Measurements from ENCODE around the gene CPNE7. TPM values are rescaled to one million over a fixed set of nuclear protein-coding genes. Genes with fewer than 3 reads are reported as not detected.

CPNE7 gene
- total and polyA plus RNA-seq, 2 of the 8 experiments (the other 6 are each of a cell fraction or from before 2014, with no cell fraction given): 10.0 to 23.7 TPM

DNA sequence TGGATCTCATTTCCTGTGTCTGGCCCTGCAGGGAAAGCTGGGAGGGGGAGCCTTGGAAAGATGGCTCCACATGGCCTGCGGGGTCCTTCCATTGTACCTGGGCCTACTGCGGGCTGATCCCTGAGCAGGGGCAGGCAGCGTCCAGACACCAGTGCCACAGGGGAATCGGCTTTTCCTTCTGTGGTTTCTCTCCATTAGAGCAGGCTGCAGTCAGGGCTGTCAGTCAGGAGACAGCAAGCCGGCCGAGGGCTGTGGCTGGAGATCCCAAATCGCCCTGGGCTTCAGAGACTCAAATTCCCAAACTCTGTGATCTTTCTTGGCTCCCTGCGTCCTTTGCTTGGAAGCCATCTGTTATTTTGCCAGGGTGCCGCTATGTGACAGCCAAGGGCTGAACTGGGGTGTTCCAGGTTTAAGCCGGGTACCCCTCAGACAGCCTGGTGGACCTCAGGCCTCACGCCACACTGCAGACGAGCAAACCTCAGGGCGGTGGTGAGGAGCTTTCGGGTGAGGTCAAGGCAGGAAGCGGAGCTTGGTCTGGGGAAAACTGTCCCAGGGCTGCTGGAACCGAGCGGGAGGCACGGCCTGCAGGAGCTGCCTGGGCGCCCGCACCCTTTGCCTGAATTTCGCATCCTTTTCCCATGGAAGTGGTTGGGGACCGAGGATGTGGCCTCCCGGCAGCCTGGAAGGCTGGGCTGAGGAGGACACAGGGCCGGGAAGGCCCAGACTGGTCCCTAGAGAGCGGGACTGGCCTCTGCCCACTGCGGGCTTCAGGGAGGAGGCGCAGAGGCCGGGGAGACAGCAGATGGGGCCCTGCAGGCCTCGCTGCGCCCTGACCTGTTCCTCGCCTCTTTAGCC is 1.5 kb upstream of the CPNE7 start:
- Histone ChIP-seq H2BK120ac (replicated peaks; ENCODE audit: low read depth, low read length) (no peak overlapping the region), H4K8ac (ENCODE audit: extremely low read depth, insufficient read depth, low read length) (peak overlapping the region; percentile 73), H3K23me2 (ENCODE audit: low read depth, low read length) (peaks cover 6% of the 10 kb centered on the region; the same call in 1 of the 2 replicates), H4K5ac (ENCODE audit: insufficient read length, low read depth, low read length) (peak overlapping the region; percentile 69), H3K27ac (ENCODE audit: low read depth, low read length) (no peak overlapping the region), H3K79me1 (ENCODE audit: low read depth, low read length) (no peaks in the 10 kb centered on the region), H3K4ac (replicated peaks; ENCODE audit: insufficient read length, low read depth, low read length) (no peak overlapping the region), H2BK5ac (ENCODE audit: low read depth, low read length) (no peak overlapping the region; the same call in 1 of the 2 replicates), H3K9ac (replicated peaks in 1 of 4; ENCODE audit: extremely low read depth in 1 of 4, low read depth in 3 of 4, low read length in 3 of 4) (peak overlapping the region in 1 of 4 experiments; percentile 13; a peak in 2 of 7 replicates), H2BK12ac (ENCODE audit: low read depth, low read length) (peak overlapping the region; percentile 30; the same call in 1 of the 2 replicates), H4K20me1 (replicated peaks in 1 of 2; ENCODE audit: control insufficient read depth in 1 of 2, insufficient read depth in 2 of 2, low read length in 2 of 2) (peaks cover 0 to 6% of the 10 kb centered on the region in 2 experiments), H3K23ac (ENCODE audit: insufficient read length) (no peak overlapping the region), H3K18ac (ENCODE audit: extremely low read depth, low read length) (peak overlapping the region; percentile 26), H2AFZ (ENCODE audit: low read length) (peak overlapping the region; percentile 94; the same call in 1 of the 2 replicates), H3K27me3 (replicated peaks in 1 of 4; ENCODE audit: control insufficient read depth in 3 of 4, extremely low read depth in 1 of 4, insufficient read depth in 3 of 4, low read length in 3 of 4) (peaks cover 4 to 34% (median 22%) of the 10 kb centered on the region in 4 experiments; a peak in 6 of 7 replicates), H3K79me2 (ENCODE audit: control insufficient read depth in 1 of 2, insufficient read depth in 2 of 2, low read length in 2 of 2) (no peaks in the 10 kb centered on the region), H3K4me3 (ENCODE audit: extremely low read depth in 1 of 4, insufficient read depth in 2 of 4, low read depth in 3 of 4, low read length in 4 of 4) (peak overlapping the region in 3 of 4 experiments; percentile 46 to 76 (median 48); a peak in 6 of 8 replicates), H2BK15ac (ENCODE audit: low read length) (peak overlapping the region; percentile 81; the same call in 1 of the 2 replicates), H3K4me2 (ENCODE audit: insufficient read depth in 1 of 2, low read depth in 2 of 2, low read length in 2 of 2) (peak overlapping the region; percentile 62 to 82; a peak in 3 of 4 replicates), H2AK5ac (ENCODE audit: low read depth, low read length) (no peak overlapping the region; the same call in 1 of the 2 replicates), H3K56ac (replicated peaks; ENCODE audit: insufficient read length, low read depth, low read length) (peak overlapping the region; percentile 47), H3K9me3 (ENCODE audit: insufficient read depth in 2 of 2, low read depth in 1 of 2, low read length in 1 of 2) (no peaks in the 10 kb centered on the region), H3K14ac (ENCODE audit: insufficient read length) (no peak overlapping the region), H3K4me1 (replicated peaks in 1 of 4; ENCODE audit: control insufficient read depth in 3 of 4, insufficient read depth in 4 of 4, low read length in 3 of 4) (peaks cover 0 to 10% (median 6%) of the 10 kb centered on the region in 4 experiments; a peak in 5 of 7 replicates), H2BK20ac (ENCODE audit: low read length) (no peak overlapping the region), H4K91ac (replicated peaks; ENCODE audit: insufficient read length, low read length) (peak overlapping the region; percentile 36), H3K36me3 (ENCODE audit: control insufficient read depth in 2 of 4, insufficient read depth in 4 of 4, low read length in 3 of 4) (peaks cover 0 to under 1% (median 0%) of the 10 kb centered on the region in 4 experiments; a peak in 1 of 8 replicates)
- POLR2A ChIA-PET (ENCODE audit: partially characterized antibody): interaction anchor here (0.9 to 2.7 kb wide), 6 partner anchors 9 to 124 kb away, joined by 3 to 18 read pairs (median 5); no protein-coding TSS in a partner anchor
- WGBS, 2 experiments (ENCODE audit: extremely low coverage in 1 of 2, insufficient coverage in 1 of 2, insufficient read length in 1 of 2, insufficient replicate concordance in 2 of 2, low coverage in 1 of 2, low lambda C conversion rate in 2 of 2, missing lambda C conversion rate in 1 of 2): 82% methylated on average over 22 of the region's 31 CpGs; no CpG with 5 or more reads in 1 of the 2 experiments
- DNase-seq (ENCODE audit: low read depth in 1 of 2, low spot score in 2 of 2) (no peak), FAIRE-seq (no peak)
- CTCF ChIA-PET (ENCODE audit: partially characterized antibody): interaction anchor here (0.5 to 0.9 kb wide), 3 partner anchors 9 to 130 kb away, joined by 3 to 4 read pairs (median 3); no protein-coding TSS in a partner anchor

Data from H1 (cell line).